ENCODE measurements around the gene RNF223.
"Not testable (repeated sequence)": the region's sequence is repeated elsewhere in the genome, so short reads cannot be mapped to it uniquely, and the experiment has no call there.

RNF223 gene

GRCh38 chr1:1110561-1110971, 36.5 kb upstream of the RNF223 start:
- DNase-seq (ENCODE audit: extremely low read depth in 1 of 2, low read depth in 1 of 2) = no peak

GRCh38 chr1:1109743-1110142, 35.6 kb upstream of the RNF223 start:
- DNase-seq (ENCODE audit: extremely low read depth in 1 of 2, low read depth in 1 of 2) = no peak

- DNase-seq (ENCODE audit: extremely low read depth in 1 of 2, low read depth in 1 of 2) = no peak
Measured at GRCh38 chr1:1106510-1107221, 32.6 kb upstream of the RNF223 start.

DNA sequence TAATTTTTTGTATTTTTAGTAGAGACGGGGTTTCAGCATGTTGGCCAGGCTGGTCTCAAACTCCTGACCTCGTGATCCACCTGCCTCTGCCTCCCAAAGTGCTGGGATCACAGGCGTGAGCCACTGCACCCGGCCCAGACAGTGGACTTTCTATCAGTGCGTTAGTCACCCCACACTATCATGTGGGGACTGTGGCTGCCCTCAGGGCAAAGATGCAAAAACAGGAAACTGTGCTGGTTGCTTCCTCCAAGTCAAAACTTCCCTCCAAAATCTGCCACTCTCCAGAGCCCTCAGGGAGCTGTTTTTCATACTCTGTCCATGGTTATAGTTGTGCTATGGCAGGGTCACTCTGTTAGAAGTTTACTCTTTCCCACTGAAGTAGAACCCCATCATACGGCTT, 30.0 kb upstream of the RNF223 start:
- DNase-seq (ENCODE audit: extremely low read depth in 1 of 2, low read depth in 1 of 2) = not testable (repeated sequence)

DNA sequence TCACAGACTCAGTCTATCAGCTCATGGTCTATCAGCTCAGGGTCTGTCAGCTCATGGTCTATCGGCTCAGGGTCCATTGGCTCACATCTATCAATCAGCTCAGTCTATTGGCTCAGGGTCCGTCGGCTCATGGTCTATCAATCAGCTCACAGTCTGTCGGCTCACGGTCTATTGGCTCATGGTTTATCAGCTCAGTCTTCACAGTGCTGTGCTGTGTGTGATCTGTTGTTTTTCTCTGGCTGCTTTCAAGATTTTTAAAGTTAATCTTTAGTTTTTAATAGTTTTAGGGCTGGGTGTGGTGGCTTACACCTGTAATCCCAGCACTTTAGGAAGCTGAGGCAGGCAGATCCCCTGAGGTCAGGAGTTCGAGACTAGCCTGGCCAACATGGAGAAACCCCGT, 27.4 kb upstream of the RNF223 start:
- no peak for DNase-seq (ENCODE audit: extremely low read depth in 1 of 2, low read depth in 1 of 2)

GRCh38 chr1:1100296-1100695, 26.2 kb upstream of the RNF223 start:
- DNase-seq (ENCODE audit: extremely low read depth in 1 of 2, low read depth in 1 of 2) = no peak

DNA sequence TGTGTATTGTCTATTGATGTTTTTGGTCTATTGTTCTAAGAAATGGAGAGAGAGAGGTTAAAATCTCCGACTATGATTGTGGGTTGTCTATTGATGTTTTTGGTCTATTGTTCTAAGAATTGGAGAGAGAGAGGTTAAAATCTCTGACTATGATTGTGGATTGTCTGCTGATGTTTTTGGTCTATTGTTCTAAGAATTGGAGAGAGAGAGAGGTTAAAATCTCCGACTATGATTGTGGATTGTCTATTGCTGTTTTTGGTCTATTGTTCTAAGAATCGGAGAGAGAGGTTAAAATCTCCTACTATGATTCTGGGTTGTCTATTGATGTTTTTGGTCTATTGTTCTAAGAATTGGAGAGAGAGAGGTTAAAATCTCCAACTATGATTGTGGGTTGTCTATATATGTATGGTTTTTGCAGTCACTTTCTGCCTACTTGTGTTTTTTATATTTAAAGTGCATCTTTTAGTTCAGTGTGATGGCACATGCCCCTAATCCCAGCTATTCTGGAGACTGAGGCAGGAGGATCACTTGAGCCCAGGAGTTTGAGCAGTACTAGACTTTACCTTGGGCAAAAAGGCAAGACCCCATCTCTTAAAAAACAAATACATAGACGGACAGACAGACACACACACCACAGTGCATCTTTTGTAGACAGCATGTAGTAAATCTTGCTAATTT, 25.5 kb upstream of the RNF223 start:
- no peak for DNase-seq (ENCODE audit: extremely low read depth in 1 of 2, low read depth in 1 of 2)

DNA sequence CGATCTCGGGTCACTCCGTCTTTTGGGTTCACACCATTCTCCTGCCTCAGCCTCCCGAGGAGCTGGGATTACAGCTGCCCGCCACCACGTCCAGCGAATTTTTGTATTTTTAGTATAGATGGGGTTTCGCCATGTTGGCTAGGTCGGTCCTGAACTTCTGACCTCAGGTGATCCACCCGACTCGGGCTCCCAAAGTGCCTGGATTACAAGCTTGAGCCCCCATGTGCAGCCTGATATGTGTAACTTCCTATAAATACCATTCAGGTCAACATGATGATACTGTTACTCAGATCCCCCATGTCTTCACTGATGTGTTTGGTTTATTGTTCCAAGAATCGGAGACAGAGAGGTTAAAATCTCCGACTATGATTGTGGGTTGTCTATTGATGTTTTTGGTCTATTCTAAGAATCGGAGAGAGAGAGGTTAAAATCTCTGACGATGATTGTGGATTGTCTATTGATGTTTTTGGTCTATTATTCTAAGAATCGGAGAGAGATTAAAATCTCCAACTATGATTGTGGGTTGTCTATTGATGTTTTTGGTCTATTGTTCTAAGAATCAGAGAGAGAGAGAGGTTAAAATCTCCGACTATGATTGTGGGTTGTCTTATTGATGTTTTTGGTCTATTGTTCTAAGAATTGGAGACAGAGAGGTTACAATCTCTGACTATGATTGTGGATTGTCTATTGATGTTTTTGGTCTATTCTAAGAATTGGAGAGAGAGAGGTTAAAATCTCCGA, 24.7 kb upstream of the RNF223 start:
- DNase-seq (ENCODE audit: extremely low read depth in 1 of 2, low read depth in 1 of 2) = no peak

GRCh38 chr1:1096136-1096535, 22.0 kb upstream of the RNF223 start:
- DNase-seq (ENCODE audit: extremely low read depth in 1 of 2, low read depth in 1 of 2) = not testable (repeated sequence)

DNA sequence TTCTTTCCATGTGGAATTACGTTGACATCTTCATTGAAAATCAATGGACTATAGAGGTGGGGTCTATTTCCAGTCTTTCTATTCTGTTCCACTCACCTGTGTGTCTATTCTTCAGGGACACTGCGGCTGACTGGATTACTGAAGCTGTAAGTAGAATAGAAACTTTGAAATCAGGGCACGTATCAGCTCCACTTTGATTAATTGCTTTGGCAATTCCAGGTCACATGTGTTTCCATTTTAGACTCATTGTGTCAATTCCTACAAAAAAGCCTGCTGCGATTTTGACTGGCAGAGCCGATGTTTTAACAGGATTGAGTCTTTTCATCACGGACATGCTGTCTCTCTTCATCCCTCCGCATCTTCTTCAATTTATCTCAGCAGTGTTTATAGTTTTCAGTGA, 20.9 kb upstream of the RNF223 start:
- no peak for DNase-seq (ENCODE audit: extremely low read depth in 1 of 2, low read depth in 1 of 2)

GRCh38 chr1:1093610-1093943, 19.5 kb upstream of the RNF223 start:
- no peak for DNase-seq (ENCODE audit: extremely low read depth in 1 of 2, low read depth in 1 of 2)

- DNase-seq (ENCODE audit: extremely low read depth in 1 of 2, low read depth in 1 of 2) = no peak
Measured at GRCh38 chr1:1092894-1093609, 18.9 kb upstream of the RNF223 start.

DNA sequence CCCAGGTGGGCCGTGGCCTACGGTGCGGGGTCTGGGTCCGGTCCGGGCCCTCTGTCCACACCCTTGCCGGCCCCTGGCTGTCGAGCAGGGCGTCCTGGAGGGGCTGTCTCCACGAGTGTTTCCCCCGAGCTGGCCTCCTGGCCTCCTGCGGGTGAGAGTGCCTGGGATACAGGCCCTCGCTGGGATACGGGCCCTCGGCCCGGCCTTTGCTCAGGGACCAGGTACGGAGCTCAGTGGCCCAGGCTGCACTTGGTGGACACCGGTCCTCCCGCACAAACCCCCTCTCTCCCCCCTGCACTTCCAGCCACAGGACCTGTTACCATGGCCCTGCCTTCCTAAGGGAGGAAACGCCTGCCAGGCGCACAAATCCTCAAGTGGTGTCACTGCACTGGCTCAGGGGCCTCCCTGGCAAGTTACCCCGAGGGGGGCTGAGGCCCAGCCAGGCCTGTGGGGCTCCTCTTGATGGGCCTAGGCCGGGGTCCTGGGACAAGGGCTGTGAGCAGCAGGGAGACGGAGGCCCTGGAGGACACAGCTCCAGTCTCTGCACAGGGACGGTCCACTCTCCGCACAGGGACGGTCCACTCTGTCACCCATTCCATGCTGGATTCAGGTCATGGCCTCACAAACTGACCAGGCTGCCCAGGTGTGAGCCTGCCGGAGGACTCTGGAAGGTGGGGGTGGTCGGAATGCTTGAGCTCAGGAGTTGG, 18.2 kb upstream of the RNF223 start:
- DNase-seq (ENCODE audit: extremely low read depth in 1 of 2, low read depth in 1 of 2) = no peak

GRCh38 chr1:1091344-1092148, 17.4 kb upstream of the RNF223 start:
- no peak for DNase-seq (ENCODE audit: extremely low read depth in 1 of 2, low read depth in 1 of 2)

- DNase-seq (ENCODE audit: extremely low read depth in 1 of 2, low read depth in 1 of 2) = no peak
Measured at GRCh38 chr1:1090424-1091343, 16.6 kb upstream of the RNF223 start.

DNA sequence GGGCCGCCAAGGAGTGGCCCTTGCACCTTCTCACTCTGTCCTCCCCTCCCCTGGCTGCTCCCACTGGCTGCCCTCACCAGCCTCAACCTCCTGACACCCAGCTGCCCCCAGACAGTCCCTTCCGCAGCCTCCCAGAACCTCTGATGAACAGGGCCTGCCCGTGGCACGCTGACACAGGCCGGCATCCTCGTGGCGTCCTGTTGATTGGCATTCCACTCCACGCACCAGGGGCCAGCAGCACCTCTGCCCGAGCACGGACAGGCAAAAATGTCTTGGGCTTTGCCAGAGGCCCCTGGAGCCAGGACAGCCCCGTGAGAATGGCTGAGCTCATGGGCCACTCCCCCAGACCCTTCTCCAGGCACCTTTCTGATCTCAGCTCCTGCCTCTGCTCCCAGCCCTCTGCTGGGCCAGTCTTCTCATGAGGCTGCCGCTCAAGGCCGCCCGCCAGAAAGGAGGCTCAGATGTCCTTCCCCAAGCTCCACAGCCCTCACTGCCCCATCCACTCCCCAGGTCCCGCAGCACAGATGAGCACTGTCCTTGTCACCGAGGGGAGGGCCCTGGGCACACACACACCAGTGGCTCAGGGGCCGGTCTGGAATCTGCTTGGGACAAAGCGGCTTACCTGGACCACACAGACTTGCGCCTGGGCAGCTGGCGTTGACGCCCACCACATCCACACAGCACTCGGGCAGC, 15.8 kb upstream of the RNF223 start:
- no peak for DNase-seq (ENCODE audit: extremely low read depth in 1 of 2, low read depth in 1 of 2)

DNA sequence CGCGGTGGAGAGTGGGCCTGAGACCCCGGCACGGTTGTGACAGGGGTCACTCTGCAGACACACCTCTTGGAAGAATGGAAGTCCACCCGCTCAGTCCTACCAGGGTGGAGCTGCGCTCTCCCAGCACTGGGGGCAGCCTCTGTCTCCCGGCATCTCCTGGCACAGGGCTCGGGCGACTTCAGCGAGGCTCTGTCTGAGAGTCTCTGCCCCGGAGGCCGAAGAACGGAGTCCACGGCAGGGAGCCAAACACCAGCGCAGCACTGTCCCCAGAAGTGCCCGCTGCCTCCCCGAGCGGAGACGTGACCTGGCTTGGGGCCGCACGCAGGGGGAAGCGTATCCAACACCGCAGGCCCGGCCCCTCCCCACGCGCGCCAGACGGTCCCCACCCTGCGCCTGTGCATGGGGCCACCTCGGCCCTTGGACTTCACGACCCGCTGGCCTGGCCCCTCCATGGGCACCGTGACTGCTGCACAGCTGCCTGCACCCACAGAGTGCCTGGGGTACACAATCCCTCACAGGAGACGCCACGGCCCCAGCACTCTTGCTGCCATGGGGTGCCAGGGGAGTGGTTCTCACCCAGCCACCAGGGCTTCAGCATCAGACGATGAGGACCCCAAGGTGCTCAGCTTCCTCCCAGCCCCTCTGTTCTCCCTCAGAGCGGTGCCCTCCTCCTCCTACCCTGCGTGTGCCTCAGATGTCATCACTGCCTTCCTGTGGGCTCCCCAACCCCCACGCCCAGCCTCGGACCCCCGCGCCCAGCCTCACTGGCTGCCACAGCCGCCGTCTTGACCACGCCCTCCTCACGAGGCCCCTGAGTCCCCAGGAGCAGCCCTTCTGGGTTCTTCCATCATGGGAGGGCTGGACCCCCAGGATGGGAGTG, 14.9 kb upstream of the RNF223 start:
- no peak for DNase-seq (ENCODE audit: extremely low read depth in 1 of 2, low read depth in 1 of 2)

Data from stimulated activated CD8-positive, alpha-beta memory T cell treated with anti-CD3 and anti-CD28 coated beads, Interleukin-7, amount 100 ng/mL, for 48 hours (primary cell).